SH-SY5Y (cell line): Measurements from ENCODE around the gene MPP2.

ENCODE experiments used
- GATA2 ChIP-seq: IDR thresholded peaks from 2 replicates; pipeline ENCODE4 v1.6.1; 2011; ENCODE audit warnings: mild to moderate bottlenecking, low read depth, low read length
- GATA3 ChIP-seq: IDR thresholded peaks from 2 replicates; pipeline ENCODE4 v1.6.1; 2011; ENCODE audit warnings: low read depth, mild to moderate bottlenecking, low read length, moderate library complexity

DNA sequence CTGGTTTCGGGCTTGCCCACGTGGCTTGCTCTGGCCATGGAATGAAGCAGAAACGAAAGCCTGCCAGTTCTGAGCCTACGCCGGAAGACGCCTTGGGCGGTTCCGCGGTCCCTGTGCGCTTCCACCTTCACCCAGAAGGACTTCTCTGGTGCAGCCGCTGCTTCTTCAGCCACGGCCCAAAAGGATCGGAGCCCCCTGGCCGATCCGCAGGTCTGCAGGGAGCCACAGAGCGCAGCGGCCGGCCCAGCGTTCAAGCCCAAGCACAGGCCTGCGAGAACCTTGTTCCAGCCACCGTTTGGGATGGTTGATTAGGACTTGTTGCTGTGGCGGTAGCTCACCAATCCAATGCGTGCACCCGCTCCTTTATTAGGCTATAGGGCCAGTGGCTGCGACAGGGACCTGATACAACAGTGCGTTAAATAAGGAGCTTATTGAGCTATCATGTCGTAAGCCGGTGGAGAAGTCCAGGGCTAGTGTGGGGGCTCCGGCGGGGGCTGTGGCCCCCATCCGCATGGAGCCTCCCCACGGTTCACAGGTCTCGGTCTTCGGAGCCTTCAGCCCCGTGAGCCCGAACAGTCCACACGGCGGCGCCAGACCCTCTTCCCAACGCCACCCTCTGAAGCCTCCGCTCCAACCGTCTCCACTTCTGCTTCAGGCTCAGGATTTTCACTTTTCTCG, 10.2 kb upstream of the MPP2 start:
- TF ChIP-seq GATA2 (no peak), GATA3 (no peak)
